Mucosa of descending colon (tissue), 3 donors: Measurements from ENCODE around the gene HS1BP3. TPM values are rescaled to one million over a fixed set of nuclear protein-coding genes. Genes with fewer than 3 reads are reported as not detected.

Experiments used
- ATAC-seq: fragments of 200-7000 bp; cut with Tn5 transposase; one replicate; pipeline ENCODE4 v1.9.1; 2020; ENCODE audit warnings: mild to moderate bottlenecking, moderate library complexity
- DNase-seq, 3 donors: peaks; one replicate each; pipeline ENCODE4 v3.0.0-alpha.2; 2020
- H3K36me3 ChIP-seq: fragments of 200-600 bp; one replicate; pipeline ENCODE4 v1.8.0; 2021; ENCODE audit warnings: low read depth, mild to moderate bottlenecking
- H3K4me1 ChIP-seq: fragments of 200-600 bp; one replicate; pipeline ENCODE4 v1.8.0; 2021; ENCODE audit warnings: low read depth, mild to moderate bottlenecking
- H3K4me3 ChIP-seq: fragments of 200-600 bp; one replicate; pipeline ENCODE4 v1.8.0; 2021; ENCODE audit warnings: mild to moderate bottlenecking
- H3K9me3 ChIP-seq: fragments of 200-600 bp; one replicate; pipeline ENCODE4 v1.8.0; 2021; ENCODE audit warnings: mild to moderate bottlenecking
- intact Hi-C, 2 donors: fragments of 100-400 bp; cut with DNase I in 1 of 2; cut with micrococcal nuclease in 1 of 2; formaldehyde crosslinking; loops; one replicate each; pipeline versions ENCODE4 v1.11.0 to v1.11.1; 2022; cut with DNase I, micrococcal nuclease
- total RNA-seq, 3 donors: library from RNA; stranded (reverse); fragmentation: NEBNext Ultra II Directional in 2 of 3; extraction: Animal tissue kit (Norgen Biotek cat#: 25700) in 2 of 3; gene quantifications; one replicate each; pipeline versions ENCODE4 v1.2.1 to v1.2.4, GENCODE V29; 2021 to 2023
- TF ChIP-seq, protein P1 (sequence below): fragments of 200-600 bp; IDR thresholded peaks from one replicate; pipeline ENCODE4 v1.8.0; 2022; ENCODE audit warnings: antibody characterized with exemption, mild to moderate bottlenecking
- donor health status: DM: no; HTN: no; CAD: no; lungs with moderate emphysema.
- donor health status: DM: no; HTN: no; CAD: no.
- donor health status: DM: no; HTN: yes; CAD: no.

HS1BP3 gene
- total RNA-seq, 3 donors from 2014 or later = 28.8 to 47.0 (median 29.7) TPM

DNA sequence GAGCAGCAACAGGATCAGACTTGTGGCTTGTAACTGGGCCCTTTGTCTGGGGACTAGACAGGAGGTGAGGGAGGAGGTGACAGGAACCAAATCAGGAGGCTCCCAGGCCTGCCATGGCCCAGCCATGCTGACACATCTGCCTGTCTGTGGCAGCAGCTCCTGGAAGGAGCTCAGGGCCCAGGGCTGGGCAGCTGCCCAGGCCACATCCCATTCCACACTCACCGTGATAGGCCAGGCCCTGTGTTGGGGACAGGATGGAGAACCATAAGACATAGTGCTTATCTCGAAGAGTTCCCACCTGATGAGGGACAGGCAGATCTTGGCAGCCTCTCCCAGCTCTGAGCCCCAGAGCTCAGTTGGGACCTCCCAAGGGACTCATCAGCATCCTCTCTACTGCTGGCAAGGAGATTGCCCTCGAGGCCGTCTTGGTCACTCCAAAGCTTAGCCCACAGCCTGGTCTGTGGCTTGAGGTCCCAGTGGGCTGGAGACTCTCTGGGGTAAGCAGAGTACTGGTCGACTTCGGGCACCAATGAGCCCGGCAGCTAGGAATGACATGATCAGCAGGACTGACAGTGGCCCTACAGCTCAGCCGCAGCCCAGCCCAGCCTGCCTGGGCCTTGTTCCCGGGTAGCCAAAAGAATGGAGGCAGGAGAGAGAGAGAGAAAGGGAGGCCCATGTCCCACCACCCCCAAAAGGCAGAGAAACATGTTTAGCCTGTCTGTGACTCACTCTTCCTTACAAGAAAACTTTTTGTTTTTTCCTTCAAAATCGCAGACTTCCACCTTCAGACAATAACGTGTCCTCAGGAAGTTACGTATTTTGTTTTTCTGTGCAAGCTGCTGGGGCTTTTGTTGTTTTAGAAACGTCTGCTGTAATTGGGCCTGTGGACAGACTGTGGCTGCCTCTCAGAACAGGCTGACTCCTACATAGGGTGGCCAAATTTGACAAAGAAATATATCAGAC is 82.1 kb downstream of the HS1BP3 start:
- Histone ChIP-seq H3K9me3 (no peaks in the 10 kb centered on the region), H3K36me3 (no peaks in the 10 kb centered on the region), H3K4me1 (no peaks in the 10 kb centered on the region), H3K4me3 (no peak overlapping the region)
- DNase-seq = no peak
- intact Hi-C loops = no loop called here
- no peak for ATAC-seq
- TF ChIP-seq, protein P1, sequence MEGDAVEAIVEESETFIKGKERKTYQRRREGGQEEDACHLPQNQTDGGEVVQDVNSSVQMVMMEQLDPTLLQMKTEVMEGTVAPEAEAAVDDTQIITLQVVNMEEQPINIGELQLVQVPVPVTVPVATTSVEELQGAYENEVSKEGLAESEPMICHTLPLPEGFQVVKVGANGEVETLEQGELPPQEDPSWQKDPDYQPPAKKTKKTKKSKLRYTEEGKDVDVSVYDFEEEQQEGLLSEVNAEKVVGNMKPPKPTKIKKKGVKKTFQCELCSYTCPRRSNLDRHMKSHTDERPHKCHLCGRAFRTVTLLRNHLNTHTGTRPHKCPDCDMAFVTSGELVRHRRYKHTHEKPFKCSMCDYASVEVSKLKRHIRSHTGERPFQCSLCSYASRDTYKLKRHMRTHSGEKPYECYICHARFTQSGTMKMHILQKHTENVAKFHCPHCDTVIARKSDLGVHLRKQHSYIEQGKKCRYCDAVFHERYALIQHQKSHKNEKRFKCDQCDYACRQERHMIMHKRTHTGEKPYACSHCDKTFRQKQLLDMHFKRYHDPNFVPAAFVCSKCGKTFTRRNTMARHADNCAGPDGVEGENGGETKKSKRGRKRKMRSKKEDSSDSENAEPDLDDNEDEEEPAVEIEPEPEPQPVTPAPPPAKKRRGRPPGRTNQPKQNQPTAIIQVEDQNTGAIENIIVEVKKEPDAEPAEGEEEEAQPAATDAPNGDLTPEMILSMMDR = no peak

DNA sequence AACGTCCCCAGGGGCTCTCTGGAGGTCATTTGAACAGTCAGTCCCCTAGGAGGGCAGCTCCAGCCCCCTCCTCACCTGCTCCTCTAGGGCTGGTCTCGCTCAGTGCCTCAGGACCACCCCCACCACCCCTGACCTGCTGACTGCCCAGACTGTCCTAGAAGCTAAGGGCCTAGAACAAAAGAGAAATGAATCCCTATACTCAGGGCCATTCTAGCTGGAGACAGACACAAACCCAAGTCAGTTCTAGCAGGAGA is 83.0 kb downstream of the HS1BP3 start:
- intact Hi-C loops = no loop called here
- Histone ChIP-seq H3K36me3 (no peaks in the 10 kb centered on the region), H3K9me3 (no peaks in the 10 kb centered on the region)

More for the DNA sequence above, 83.0 kb downstream of the HS1BP3 start:
- DNase-seq (no peak), ATAC-seq (no peak)
- TF ChIP-seq, protein P1 = no peak
- H3K4me3 ChIP-seq = no peak overlapping the region
- no peaks in the 10 kb centered on the region for H3K4me1 ChIP-seq

Other genes starting within 250 kb of the HS1BP3 start
- gene RHOB, start 204.0 kb downstream of the HS1BP3 start, total RNA-seq = 100 to 1,000 TPM in 2 of 3 donors, 10 to 100 TPM in 1; 75.5 to 616 (median 104) TPM
- under 1 TPM; 0.14 to 0.73 (median 0.14) TPM for gene GDF7, start 16.0 kb upstream of the HS1BP3 start, total RNA-seq
- gene LDAH, start 172.0 kb upstream of the HS1BP3 start, total RNA-seq = 10 to 100 TPM; 15.2 to 20.8 (median 18.8) TPM